SJCRH30 (cell line): ENCODE measurements around the gene TMSB4X. TPM values are rescaled to one million over a fixed set of nuclear protein-coding genes. Genes with fewer than 3 reads are reported as not detected.
"Not testable (repeated sequence)": the region's sequence is repeated elsewhere in the genome, so short reads cannot be mapped to it uniquely, and the experiment has no call there.

ENCODE experiments used
- DNase-seq, 2 experiments: peaks; one replicate each; pipeline ENCODE4 v3.0.0-alpha.2; 2015 to 2020
- H3K27ac ChIP-seq: fragments of 250-450 bp; sonication (Bioruptor Pico); 2 replicates; pipeline ENCODE4 v1.5.1; 2020; ENCODE audit warnings: mild to moderate bottlenecking, moderate library complexity
- H3K27me3 ChIP-seq: fragments of 250-450 bp; sonication (Bioruptor Pico); 2 replicates; pipeline ENCODE4 v1.5.1; 2020; ENCODE audit warnings: mild to moderate bottlenecking, moderate library complexity
- H3K36me3 ChIP-seq: fragments of 250-450 bp; sonication (Bioruptor Pico); 2 replicates; pipeline ENCODE4 v1.5.1; 2020; ENCODE audit warnings: mild to moderate bottlenecking, moderate library complexity
- H3K4me1 ChIP-seq: fragments of 250-450 bp; sonication (Bioruptor Pico); 2 replicates; pipeline ENCODE4 v1.5.1; 2020; ENCODE audit warnings: mild to moderate bottlenecking, moderate library complexity
- H3K4me3 ChIP-seq: fragments of 250-450 bp; sonication (Bioruptor Pico); 2 replicates; pipeline ENCODE4 v1.5.1; 2020; ENCODE audit warnings: mild to moderate bottlenecking, moderate library complexity
- H3K9me3 ChIP-seq: fragments of 250-450 bp; sonication (Bioruptor Pico); replicated peaks from 2 replicates; pipeline ENCODE4 v1.5.1; 2020; ENCODE audit warnings: mild to moderate bottlenecking, moderate library complexity
- total RNA-seq: library from RNA; depleted of rRNA; stranded (reverse); fragments of >200 nt; shearing (Covaris generic); gene quantifications from 2 replicates; pipeline ENCODE4 v1.2.3, GENCODE V29; 2014; rRNA removed

The TMSB4X gene
- 1,274 and 1,377 TPM in 2 replicates for total RNA-seq

GRCh38 chrX:12974796-12975669 is at the start of gene TMSB4X:
Gene TMSB4X, plus strand, starts transcription at chrX:12975110.
- H3K27ac ChIP-seq, result peak within 1 kb of the TSS; percentile 87
- H3K4me1 ChIP-seq, result peaks cover 11% of the 10 kb centered on the region
- no peaks in the 10 kb centered on the region for H3K9me3 ChIP-seq
- DNase-seq, result peak; percentile 90 to 92
- H3K27me3 ChIP-seq, result no peaks in the 10 kb centered on the region
- peak within 1 kb of the TSS; percentile 88 for H3K4me3 ChIP-seq
- H3K36me3 ChIP-seq, result peaks cover 21% of the 10 kb centered on the region

DNA sequence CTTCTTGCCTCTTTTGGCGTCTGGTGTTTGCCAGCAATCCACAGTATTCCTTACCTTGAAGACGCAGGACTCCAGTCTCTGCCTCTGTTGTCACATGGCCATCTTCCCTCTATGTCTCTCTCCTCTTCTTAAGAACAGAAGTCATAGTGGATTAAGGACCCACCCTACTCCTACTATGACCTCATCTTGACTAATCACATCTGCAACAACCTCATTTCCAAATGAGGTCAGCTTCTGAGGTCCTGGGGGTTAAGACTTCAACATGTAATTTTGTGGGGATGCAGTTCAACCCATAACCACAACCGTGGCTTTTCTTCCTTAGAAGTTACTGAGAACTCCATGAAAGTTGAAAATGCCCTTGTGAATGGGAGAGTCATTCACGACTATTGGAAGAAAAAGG is 45.2 kb upstream of the TMSB4X start:
- no peak for DNase-seq
- Histone ChIP-seq H3K36me3 (no peaks in the 10 kb centered on the region), H3K9me3 (0 out of 2 replicates have a peak, but pooled peaks cover 2% of the 10 kb centered on the region), H3K27ac (no peak overlapping the region), H3K4me3 (no peak overlapping the region), H3K27me3 (no peaks in the 10 kb centered on the region), H3K4me1 (no peaks in the 10 kb centered on the region)

- Histone ChIP-seq H3K36me3 (no peaks in the 10 kb centered on the region), H3K9me3 (0 out of 2 replicates have a peak, but pooled peaks cover 2% of the 10 kb centered on the region), H3K27me3 (no peaks in the 10 kb centered on the region)
These were observed 44.8 kb upstream of the TMSB4X start for GRCh38 chrX:12930150-12930549.

DNA sequence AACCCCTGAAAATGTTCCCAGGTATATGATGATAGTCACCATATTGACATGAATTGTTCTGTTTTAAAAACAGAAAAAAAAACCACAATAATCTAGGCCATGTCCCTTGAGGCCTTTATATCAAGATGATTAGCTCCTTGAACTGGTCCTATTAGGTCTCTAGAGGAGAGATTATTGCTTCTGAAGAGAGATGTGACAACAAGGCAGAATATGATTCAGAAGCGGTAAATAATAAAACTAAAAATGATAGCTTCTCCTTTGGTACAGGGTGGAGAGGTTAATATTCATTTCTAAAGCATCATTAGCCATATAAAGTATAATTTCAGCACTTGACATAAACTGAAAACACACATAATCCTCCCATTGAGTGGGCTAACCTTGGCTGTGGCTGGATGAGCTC is 42.7 kb upstream of the TMSB4X start:
- DNase-seq, result no peak
- peaks cover 7% of the 10 kb centered on the region; the same call in 1 of the 2 replicates for H3K9me3 ChIP-seq
- H3K4me3 ChIP-seq, result no peak overlapping the region
- no peak overlapping the region for H3K27ac ChIP-seq
- H3K4me1 ChIP-seq, result no peaks in the 10 kb centered on the region
- H3K36me3 ChIP-seq, result no peaks in the 10 kb centered on the region
- H3K27me3 ChIP-seq, result no peaks in the 10 kb centered on the region

More at GRCh38 chrX:12930150-12930549, 44.8 kb upstream of the TMSB4X start:
- no peaks in the 10 kb centered on the region for H3K4me1 ChIP-seq
- H3K4me3 ChIP-seq, result no peak overlapping the region
- DNase-seq, result no peak
- no peak overlapping the region for H3K27ac ChIP-seq

DNA sequence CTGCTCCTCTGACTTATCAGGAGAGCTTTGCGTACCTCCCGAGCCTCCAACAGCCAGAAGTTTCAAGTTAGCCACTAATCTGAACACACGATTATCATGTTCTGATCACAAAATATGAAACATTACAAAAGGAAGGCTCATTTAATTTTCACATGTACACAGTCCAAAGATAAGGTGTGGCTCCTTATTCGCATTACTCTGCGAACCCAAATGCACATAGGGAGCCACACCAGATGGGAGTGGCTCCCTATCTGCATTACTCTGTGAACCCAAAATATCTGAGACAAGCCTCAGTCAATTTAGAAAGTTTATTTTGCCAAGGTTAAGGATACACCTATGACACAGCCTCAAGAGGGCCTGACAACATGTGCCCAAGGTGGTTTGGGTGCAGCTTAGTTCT is 40.1 kb upstream of the TMSB4X start:
- peaks cover 8% of the 10 kb centered on the region; the same call in 1 of the 2 replicates for H3K9me3 ChIP-seq
- H3K4me1 ChIP-seq, result no peaks in the 10 kb centered on the region
- H3K27ac ChIP-seq, result no peak overlapping the region
- H3K27me3 ChIP-seq, result no peaks in the 10 kb centered on the region
- H3K4me3 ChIP-seq, result no peak overlapping the region
- no peaks in the 10 kb centered on the region for H3K36me3 ChIP-seq
- DNase-seq, result no peak

- no peaks in the 10 kb centered on the region for H3K36me3 ChIP-seq
- DNase-seq, result no peak
These were observed 38.0 kb upstream of the TMSB4X start for GRCh38 chrX:12936947-12937346.

DNA sequence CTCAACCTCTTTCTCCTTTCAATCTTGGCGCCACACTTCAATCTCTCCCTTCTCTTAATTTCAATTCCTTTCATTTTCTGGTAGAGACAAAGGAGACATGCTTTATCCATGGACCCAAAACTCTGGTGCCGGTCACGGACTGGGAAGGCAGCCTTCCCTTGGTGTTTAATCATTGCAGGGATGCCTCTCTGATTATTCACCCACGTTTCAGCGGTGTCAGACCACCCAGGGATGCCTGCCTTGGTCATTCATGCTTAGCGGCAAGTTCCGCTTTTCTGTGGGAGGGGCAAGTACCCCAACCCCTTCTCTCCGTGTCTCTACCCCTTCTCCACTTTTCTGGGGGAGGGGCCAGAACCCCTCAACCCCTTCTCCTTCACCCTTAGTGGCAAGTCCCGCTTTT is 34.4 kb upstream of the TMSB4X start:
- H3K4me3 ChIP-seq, H3K4me1 ChIP-seq, DNase-seq, H3K27me3 ChIP-seq, H3K27ac ChIP-seq, H3K9me3 ChIP-seq, H3K36me3 ChIP-seq: not testable (repeated sequence)

More at GRCh38 chrX:12936947-12937346, 38.0 kb upstream of the TMSB4X start:
- H3K27me3 ChIP-seq, result no peaks in the 10 kb centered on the region
- no peaks in the 10 kb centered on the region for H3K4me1 ChIP-seq
- no peak overlapping the region for H3K4me3 ChIP-seq
- H3K9me3 ChIP-seq, result peaks cover 8% of the 10 kb centered on the region; the same call in 1 of the 2 replicates
- no peak overlapping the region for H3K27ac ChIP-seq

- H3K36me3 ChIP-seq, DNase-seq, H3K27me3 ChIP-seq, H3K4me3 ChIP-seq, H3K27ac ChIP-seq, H3K9me3 ChIP-seq: not testable (repeated sequence)
- H3K4me1 ChIP-seq, result peaks cover 20% of the 10 kb centered on the region
These were observed 31.3 kb upstream of the TMSB4X start for GRCh38 chrX:12943592-12943991.

DNA sequence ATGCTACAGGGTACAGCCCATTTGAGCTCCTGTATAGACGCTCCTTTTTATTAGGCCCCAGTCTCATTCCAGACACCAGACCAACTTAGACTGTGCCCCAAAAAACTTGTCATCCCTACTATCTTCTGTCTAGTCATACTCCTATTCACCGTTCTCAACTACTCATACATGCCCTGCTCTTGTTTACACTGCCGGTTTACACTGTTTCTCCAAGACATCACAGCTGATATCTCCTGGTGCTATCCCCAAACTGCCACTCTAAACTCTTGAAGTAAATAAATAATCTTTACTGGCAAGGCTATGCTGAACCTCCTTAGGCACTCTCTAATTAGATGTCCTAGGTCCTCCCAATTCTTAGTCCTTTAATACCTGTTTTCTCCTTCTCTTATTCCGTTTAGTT is 30.5 kb upstream of the TMSB4X start:
- not testable (repeated sequence) for H3K27me3 ChIP-seq, H3K9me3 ChIP-seq, H3K4me3 ChIP-seq, DNase-seq, H3K36me3 ChIP-seq, H3K27ac ChIP-seq
- peaks cover 29% of the 10 kb centered on the region for H3K4me1 ChIP-seq

DNA sequence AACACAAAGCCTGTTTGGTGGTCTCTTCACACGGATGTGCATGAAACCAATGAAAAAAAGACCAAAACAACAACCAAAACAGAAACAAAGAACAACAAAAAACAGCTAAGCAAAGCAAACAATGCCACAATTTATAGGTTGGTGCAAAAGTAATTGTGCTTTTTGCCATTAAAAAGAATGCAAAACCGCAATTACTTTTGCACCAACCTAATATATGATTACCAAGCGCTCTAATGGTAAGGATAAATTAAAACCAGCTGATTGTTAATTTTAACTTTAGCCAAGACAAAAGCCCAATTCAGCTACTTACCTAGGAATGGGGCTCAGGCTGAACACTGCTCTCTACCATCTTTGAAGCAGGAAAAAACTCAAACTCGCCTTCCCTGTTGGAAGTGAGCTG is 29.4 kb upstream of the TMSB4X start:
- no peaks in the 10 kb centered on the region for H3K9me3 ChIP-seq
- H3K27ac ChIP-seq, result no peak overlapping the region
- DNase-seq, result no peak
- H3K4me1 ChIP-seq, result peaks cover 39% of the 10 kb centered on the region
- no peaks in the 10 kb centered on the region for H3K36me3 ChIP-seq
- no peaks in the 10 kb centered on the region for H3K27me3 ChIP-seq
- no peak overlapping the region for H3K4me3 ChIP-seq

GRCh38 chrX:12946406-12946805 is 28.5 kb upstream of the TMSB4X start:
- H3K27ac ChIP-seq, result peak overlapping the region; percentile 54

GRCh38 chrX:12946838-12947544 is 27.9 kb upstream of the TMSB4X start:
- DNase-seq, result peak; percentile 84 to 97
- Histone ChIP-seq H3K4me1 (peaks cover 42% of the 10 kb centered on the region), H3K36me3 (no peaks in the 10 kb centered on the region), H3K27me3 (no peaks in the 10 kb centered on the region), H3K27ac (peak overlapping the region; percentile 54), H3K4me3 (no peak overlapping the region), H3K9me3 (no peaks in the 10 kb centered on the region)

More at GRCh38 chrX:12946406-12946805, 28.5 kb upstream of the TMSB4X start:
- Histone ChIP-seq H3K4me3 (no peak overlapping the region), H3K36me3 (no peaks in the 10 kb centered on the region), H3K4me1 (peaks cover 42% of the 10 kb centered on the region), H3K27me3 (no peaks in the 10 kb centered on the region), H3K9me3 (no peaks in the 10 kb centered on the region)
- DNase-seq, result peak in 1 of 2 experiments; percentile 18

DNA sequence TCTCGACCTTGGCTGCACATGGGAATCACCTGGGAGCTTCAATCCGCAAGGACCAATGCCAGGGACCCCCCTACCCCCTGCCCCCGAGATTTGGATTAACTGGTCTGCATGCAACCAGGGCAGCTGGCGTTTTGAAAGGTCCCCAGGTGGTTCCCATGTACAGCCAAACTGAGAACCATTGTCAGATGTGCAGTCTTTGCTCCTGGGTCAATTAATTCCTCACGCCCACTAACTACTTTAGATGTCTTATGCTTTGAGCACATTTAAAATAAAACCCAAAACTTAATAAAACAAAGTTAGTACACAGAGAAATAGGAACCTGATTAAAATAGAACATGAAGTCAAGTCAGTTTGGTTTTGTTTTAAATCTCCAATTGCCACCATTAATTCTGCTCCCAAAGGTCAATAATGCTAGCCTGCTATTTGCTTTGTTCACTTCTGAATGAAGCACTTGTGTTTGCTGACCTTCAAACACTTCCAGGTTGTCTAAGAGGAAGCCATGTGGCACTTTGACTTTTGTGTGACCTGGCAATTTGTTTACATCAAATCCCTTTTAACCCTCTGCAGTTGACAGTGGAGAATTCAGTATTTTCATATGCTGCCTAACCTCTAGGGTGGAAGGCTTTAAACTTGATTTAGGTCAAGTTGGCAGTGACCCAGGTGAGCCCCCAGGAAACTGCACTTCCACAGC is 27.2 kb upstream of the TMSB4X start:
- no peaks in the 10 kb centered on the region for H3K27me3 ChIP-seq
- H3K27ac ChIP-seq, result peak overlapping the region; percentile 54

GRCh38 chrX:12948495-12948894 is 26.4 kb upstream of the TMSB4X start:
- no peak for DNase-seq
- Histone ChIP-seq H3K4me1 (peaks cover 42% of the 10 kb centered on the region), H3K27ac (no peak overlapping the region), H3K9me3 (no peaks in the 10 kb centered on the region), H3K27me3 (no peaks in the 10 kb centered on the region), H3K4me3 (no peak overlapping the region), H3K36me3 (no peaks in the 10 kb centered on the region)

More for the DNA sequence above, 27.2 kb upstream of the TMSB4X start:
- Histone ChIP-seq H3K9me3 (no peaks in the 10 kb centered on the region), H3K4me1 (peaks cover 42% of the 10 kb centered on the region), H3K4me3 (no peak overlapping the region), H3K36me3 (no peaks in the 10 kb centered on the region)
- no peak for DNase-seq
